Neural cell (in vitro differentiated cells): ENCODE data around the gene ITGB5. TPM values are rescaled to one million over a fixed set of nuclear protein-coding genes. Genes with fewer than 3 reads are reported as not detected.

Source experiments
- H2AFZ ChIP-seq: fragments of 200-600, 300-800 bp; sonication (generic), shearing (Covaris generic); 2 replicates; pipeline ENCODE4 v1.6.0; 2014; ENCODE audit warnings: low read depth, mild to moderate bottlenecking, antibody characterized with exemption, low read length, moderate library complexity
- H3F3A ChIP-seq: fragments of 200-600 bp; shearing (Covaris generic); 2 replicates; pipeline ENCODE4 v1.6.1; 2016; ENCODE audit warnings: mild to moderate bottlenecking, moderate library complexity, mixed read lengths, antibody characterized with exemption, low read length; ENCODE audit not compliant: insufficient read depth, poor library complexity, severe bottlenecking
- H3K27ac ChIP-seq: fragments of 200-600, 300-800 bp; sonication (generic), shearing (Covaris generic); 2 replicates; pipeline ENCODE4 v1.5.1; 2014; ENCODE audit warnings: mild to moderate bottlenecking, low read length, moderate library complexity
- H3K27me3 ChIP-seq: fragments of 300-800, 200-600 bp; sonication (generic), shearing (Covaris generic); 2 replicates; pipeline ENCODE4 v1.6.0; 2014; ENCODE audit warnings: mild to moderate bottlenecking, low read depth, low read length, moderate library complexity; ENCODE audit not compliant: insufficient read depth
- H3K36me3 ChIP-seq: fragments of 300-800, 200-600 bp; sonication (generic), shearing (Covaris generic); 2 replicates; pipeline ENCODE4 v1.5.1; 2014; ENCODE audit warnings: mild to moderate bottlenecking, antibody characterized with exemption, low read length, moderate library complexity; ENCODE audit not compliant: insufficient read depth
- H3K4me2 ChIP-seq: fragments of 300-800, 200-600 bp; sonication (generic), shearing (Covaris generic); 2 replicates; pipeline ENCODE4 v1.6.0; 2014; ENCODE audit warnings: mild to moderate bottlenecking, low read length
- H3K4me3 ChIP-seq: fragments of 300-800, 200-600 bp; sonication (generic), shearing (Covaris generic); 2 replicates; pipeline ENCODE4 v1.5.1; 2014; ENCODE audit warnings: mild to moderate bottlenecking, low read length, moderate library complexity
- H3K79me2 ChIP-seq: fragments of 200-600 bp; shearing (Covaris generic); replicated peaks from 2 replicates; pipeline ENCODE4 v1.6.0; 2014; ENCODE audit warnings: mild to moderate bottlenecking, low read length, moderate library complexity; ENCODE audit not compliant: insufficient read depth
- H3K9ac ChIP-seq: fragments of 300-800, 200-600 bp; sonication (generic), shearing (Covaris generic); 2 replicates; pipeline ENCODE4 v1.6.1; 2016; ENCODE audit warnings: mild to moderate bottlenecking, low read length, mixed read lengths
- H3K9me2 ChIP-seq: fragments of 200-600 bp; shearing (Covaris generic); 2 replicates; pipeline ENCODE4 v1.6.1; 2016; ENCODE audit warnings: mild to moderate bottlenecking, low read length, mixed read lengths; ENCODE audit not compliant: insufficient read depth
- H3K9me3 ChIP-seq: fragments of 200-600, 300-800 bp; sonication (generic), shearing (Covaris generic); 2 replicates; pipeline ENCODE4 v1.6.1; 2016; ENCODE audit warnings: mild to moderate bottlenecking, mixed run types, low read length, moderate library complexity, mixed read lengths
- H4K20me1 ChIP-seq: fragments of 200-600 bp; shearing (Covaris generic); 2 replicates; pipeline ENCODE4 v1.6.1; 2016; ENCODE audit warnings: mild to moderate bottlenecking, mixed run types; ENCODE audit not compliant: insufficient read depth
- CTCF ChIP-seq: fragments of 450-650 bp; IDR thresholded peaks from 2 replicates; pipeline ENCODE4 v1.5.1; 2014; ENCODE audit warnings: antibody characterized with exemption, mild to moderate bottlenecking, moderate library complexity; ENCODE audit not compliant: poor library complexity, severe bottlenecking
- EP300 ChIP-seq: fragments of 450-650 bp; conservative IDR thresholded peaks from 2 replicates; pipeline ENCODE4 v1.6.1; 2014; ENCODE audit warnings: antibody characterized with exemption, mild to moderate bottlenecking, moderate library complexity; ENCODE audit not compliant: poor library complexity, severe bottlenecking
- EZH2 ChIP-seq: fragments of 200-600, 300-800 bp; shearing (Covaris generic), sonication (generic); IDR thresholded peaks from 2 replicates; pipeline ENCODE4 v1.6.1; 2014; ENCODE audit warnings: antibody characterized with exemption, low read length, borderline replicate concordance, mild to moderate bottlenecking; ENCODE audit not compliant: insufficient read depth, poor library complexity, severe bottlenecking
- MXI1 ChIP-seq: fragments of 450-650 bp; conservative IDR thresholded peaks from 2 replicates; pipeline ENCODE4 v1.6.1; 2014; ENCODE audit warnings: antibody characterized with exemption, mild to moderate bottlenecking; ENCODE audit not compliant: poor library complexity, severe bottlenecking
- POLR2AphosphoS5 ChIP-seq: IDR thresholded peaks from 2 replicates; pipeline ENCODE4 v1.6.1; 2012
- RAD21 ChIP-seq: fragments of 450-650 bp; conservative IDR thresholded peaks from 2 replicates; pipeline ENCODE4 v1.6.1; 2014; ENCODE audit warnings: antibody characterized with exemption, mild to moderate bottlenecking, moderate library complexity
- SMC3 ChIP-seq: fragments of 450-650 bp; conservative IDR thresholded peaks from 2 replicates; pipeline ENCODE4 v1.6.1; 2014; ENCODE audit warnings: antibody characterized with exemption, mild to moderate bottlenecking, moderate library complexity; ENCODE audit not compliant: poor library complexity
- TAF1 ChIP-seq: IDR thresholded peaks from 2 replicates; pipeline ENCODE4 v1.6.1; 2012; ENCODE audit warnings: low read depth
- polyA plus RNA-seq: library from polyadenylated mRNA; depleted of rRNA; stranded (reverse); fragments of >200 nt; gene quantifications from 2 replicates; pipeline ENCODE4 v1.2.3, GENCODE V29; 2014
- TF ChIP-seq, protein P1 (sequence below): IDR thresholded peaks from 2 replicates; pipeline ENCODE4 v1.6.1; 2012; ENCODE audit warnings: borderline replicate concordance

ITGB5 gene
- polyA plus RNA-seq, 1 donor from 2014 or later, result 1.2 TPM

DNA sequence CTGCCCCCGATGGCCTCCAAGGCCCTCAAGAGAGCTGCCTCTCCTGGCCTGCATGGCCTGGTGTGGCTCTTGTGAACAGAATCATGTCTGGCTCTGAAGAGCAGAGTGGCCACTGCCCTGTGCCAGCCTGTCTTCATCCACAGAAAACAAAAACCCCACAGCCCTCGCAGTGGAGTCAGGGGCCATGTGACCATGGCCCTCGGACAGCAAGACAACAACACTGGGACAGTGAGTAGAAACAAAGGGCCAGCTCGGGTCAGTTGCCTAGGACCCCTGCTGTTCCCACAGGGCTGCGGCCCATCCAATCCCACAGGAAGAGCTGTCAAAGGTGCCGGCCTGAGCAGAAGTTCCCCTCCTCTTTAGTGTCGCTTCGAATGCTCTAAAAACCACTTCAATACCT lies 84.5 kb downstream of the ITGB5 start:
- Histone ChIP-seq H3K27ac (no peak overlapping the region), H4K20me1 (no peaks in the 10 kb centered on the region), H3K27me3 (no peaks in the 10 kb centered on the region), H3K36me3 (no peaks in the 10 kb centered on the region), H3K9me3 (no peaks in the 10 kb centered on the region), H3K9ac (no peak overlapping the region), H3K79me2 (no peaks in the 10 kb centered on the region), H3K9me2 (no peaks in the 10 kb centered on the region), H3K4me2 (no peak overlapping the region), H3K4me3 (no peak overlapping the region), H3F3A (no peaks in the 10 kb centered on the region), H2AFZ (no peak overlapping the region)
- TF ChIP-seq CTCF, result no peak
- TF ChIP-seq TAF1, result no peak
- no peak for TF ChIP-seq RAD21
- no peak for TF ChIP-seq POLR2AphosphoS5
- TF ChIP-seq SMC3, result no peak
- no peak for TF ChIP-seq EP300
- TF ChIP-seq MXI1, result no peak
- TF ChIP-seq, protein P1, sequence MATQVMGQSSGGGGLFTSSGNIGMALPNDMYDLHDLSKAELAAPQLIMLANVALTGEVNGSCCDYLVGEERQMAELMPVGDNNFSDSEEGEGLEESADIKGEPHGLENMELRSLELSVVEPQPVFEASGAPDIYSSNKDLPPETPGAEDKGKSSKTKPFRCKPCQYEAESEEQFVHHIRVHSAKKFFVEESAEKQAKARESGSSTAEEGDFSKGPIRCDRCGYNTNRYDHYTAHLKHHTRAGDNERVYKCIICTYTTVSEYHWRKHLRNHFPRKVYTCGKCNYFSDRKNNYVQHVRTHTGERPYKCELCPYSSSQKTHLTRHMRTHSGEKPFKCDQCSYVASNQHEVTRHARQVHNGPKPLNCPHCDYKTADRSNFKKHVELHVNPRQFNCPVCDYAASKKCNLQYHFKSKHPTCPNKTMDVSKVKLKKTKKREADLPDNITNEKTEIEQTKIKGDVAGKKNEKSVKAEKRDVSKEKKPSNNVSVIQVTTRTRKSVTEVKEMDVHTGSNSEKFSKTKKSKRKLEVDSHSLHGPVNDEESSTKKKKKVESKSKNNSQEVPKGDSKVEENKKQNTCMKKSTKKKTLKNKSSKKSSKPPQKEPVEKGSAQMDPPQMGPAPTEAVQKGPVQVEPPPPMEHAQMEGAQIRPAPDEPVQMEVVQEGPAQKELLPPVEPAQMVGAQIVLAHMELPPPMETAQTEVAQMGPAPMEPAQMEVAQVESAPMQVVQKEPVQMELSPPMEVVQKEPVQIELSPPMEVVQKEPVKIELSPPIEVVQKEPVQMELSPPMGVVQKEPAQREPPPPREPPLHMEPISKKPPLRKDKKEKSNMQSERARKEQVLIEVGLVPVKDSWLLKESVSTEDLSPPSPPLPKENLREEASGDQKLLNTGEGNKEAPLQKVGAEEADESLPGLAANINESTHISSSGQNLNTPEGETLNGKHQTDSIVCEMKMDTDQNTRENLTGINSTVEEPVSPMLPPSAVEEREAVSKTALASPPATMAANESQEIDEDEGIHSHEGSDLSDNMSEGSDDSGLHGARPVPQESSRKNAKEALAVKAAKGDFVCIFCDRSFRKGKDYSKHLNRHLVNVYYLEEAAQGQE, result no peak
- no peak for TF ChIP-seq EZH2

GRCh38 chr3:124802061-124802698 lies 85.0 kb downstream of the ITGB5 start:
- Histone ChIP-seq H3K9me3 (no peaks in the 10 kb centered on the region), H3K27me3 (no peaks in the 10 kb centered on the region), H3K9me2 (no peaks in the 10 kb centered on the region), H3K36me3 (no peaks in the 10 kb centered on the region), H3K9ac (no peak overlapping the region), H3K4me3 (no peak overlapping the region), H2AFZ (no peak overlapping the region), H3K4me2 (no peak overlapping the region), H3F3A (no peaks in the 10 kb centered on the region), H3K79me2 (no peaks in the 10 kb centered on the region), H3K27ac (no peak overlapping the region), H4K20me1 (no peaks in the 10 kb centered on the region)
- TF ChIP-seq POLR2AphosphoS5 (no peak), MXI1 (no peak), EP300 (no peak), TAF1 (no peak), RAD21 (no peak), CTCF (no peak), SMC3 (no peak), EZH2 (no peak)
- TF ChIP-seq, protein P1, result no peak
